ENCODE measurements around the gene RHCG. TPM values are rescaled to one million over a fixed set of nuclear protein-coding genes. Genes with fewer than 3 reads are reported as not detected.

RHCG gene
- total RNA-seq, 6 donors from 2014 or later: not detected

DNA sequence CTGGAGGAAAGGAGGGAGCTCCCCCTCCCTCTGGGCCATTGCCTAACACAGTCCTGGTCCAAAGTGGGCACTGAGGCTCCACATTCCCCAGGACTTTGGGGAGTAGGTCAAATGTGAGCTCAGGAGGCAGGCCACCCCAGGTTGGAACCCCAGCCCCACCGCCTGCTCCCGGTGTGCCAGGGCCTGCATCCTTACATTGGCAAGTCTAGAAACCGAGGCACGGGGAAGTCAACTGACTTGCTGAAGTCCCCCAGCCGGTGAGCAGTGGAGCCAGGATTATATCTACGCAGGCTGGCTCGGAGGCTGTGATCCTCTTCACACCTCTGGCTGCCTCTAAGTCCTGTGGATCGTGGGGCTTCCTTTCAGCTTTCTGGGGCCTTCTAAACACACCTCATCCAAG is 48.7 kb downstream of the RHCG start:
- ATAC-seq (ENCODE audit: low FRiP score in 2 of 2) (no peak), DNase-seq (no peak)
- no peak for TF ChIP-seq POLR2AphosphoS5 (IDR thresholded peaks at IDR 0.05)
- H3K36me3 ChIP-seq: no peaks in the 10 kb centered on the region
- no peaks in the 10 kb centered on the region for H3K4me1 ChIP-seq
- no peak overlapping the region for H3K4me3 ChIP-seq
- WGBS, 2 donors: 80 to 86% methylated on average over 1 to 8 of the region's 8 CpGs
- H3K27me3 ChIP-seq: peaks cover 0 to 13% (median 1%) of the 10 kb centered on the region in 4 donors
- H3K9me3 ChIP-seq: no peaks in the 10 kb centered on the region
- H3K27ac ChIP-seq: no peak overlapping the region

DNA sequence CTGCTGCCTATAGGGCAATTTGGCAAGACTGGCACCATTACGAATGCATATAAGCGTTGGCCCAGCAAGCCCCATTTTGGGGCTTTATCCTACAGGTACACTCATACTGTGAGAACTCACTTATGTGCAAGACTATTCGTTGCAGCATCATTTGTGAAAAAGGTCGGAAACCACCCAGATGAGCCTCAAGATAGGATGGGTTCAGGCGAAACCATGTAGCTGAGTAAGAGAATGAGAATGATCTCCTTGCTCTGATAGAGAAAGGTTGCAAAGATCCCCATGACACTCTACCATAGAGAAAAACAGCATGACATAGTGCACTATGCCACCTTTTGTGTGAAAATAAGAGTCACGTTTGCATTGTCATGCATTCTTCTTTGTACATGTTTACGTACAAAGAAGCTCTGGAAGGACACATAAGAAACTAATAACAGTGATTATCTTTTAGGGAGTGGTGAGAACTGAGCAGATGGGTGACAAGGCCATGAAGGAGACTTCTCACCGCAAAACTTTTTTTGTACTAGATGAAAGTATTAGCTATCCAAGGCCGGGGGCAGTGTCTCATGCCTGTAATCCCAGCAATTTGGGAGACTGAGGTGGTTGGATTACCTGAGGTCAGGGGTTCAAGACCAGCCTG is 50.0 kb downstream of the RHCG start:
- no peaks in the 10 kb centered on the region for H3K4me1 ChIP-seq
- no peak for DNase-seq
- H3K4me3 ChIP-seq: no peak overlapping the region
- no peak for ATAC-seq (ENCODE audit: low FRiP score in 2 of 2)
- peaks cover 0 to 13% (median 1%) of the 10 kb centered on the region in 4 donors for H3K27me3 ChIP-seq
- H3K27ac ChIP-seq: no peak overlapping the region
- H3K9me3 ChIP-seq: no peaks in the 10 kb centered on the region
- TF ChIP-seq POLR2A (IDR thresholded peaks at IDR 0.05) (no peak), POLR2AphosphoS5 (IDR thresholded peaks at IDR 0.05) (no peak), EP300 (IDR thresholded peaks at IDR 0.05) (no peak)
- TF ChIP-seq, protein P1, sequence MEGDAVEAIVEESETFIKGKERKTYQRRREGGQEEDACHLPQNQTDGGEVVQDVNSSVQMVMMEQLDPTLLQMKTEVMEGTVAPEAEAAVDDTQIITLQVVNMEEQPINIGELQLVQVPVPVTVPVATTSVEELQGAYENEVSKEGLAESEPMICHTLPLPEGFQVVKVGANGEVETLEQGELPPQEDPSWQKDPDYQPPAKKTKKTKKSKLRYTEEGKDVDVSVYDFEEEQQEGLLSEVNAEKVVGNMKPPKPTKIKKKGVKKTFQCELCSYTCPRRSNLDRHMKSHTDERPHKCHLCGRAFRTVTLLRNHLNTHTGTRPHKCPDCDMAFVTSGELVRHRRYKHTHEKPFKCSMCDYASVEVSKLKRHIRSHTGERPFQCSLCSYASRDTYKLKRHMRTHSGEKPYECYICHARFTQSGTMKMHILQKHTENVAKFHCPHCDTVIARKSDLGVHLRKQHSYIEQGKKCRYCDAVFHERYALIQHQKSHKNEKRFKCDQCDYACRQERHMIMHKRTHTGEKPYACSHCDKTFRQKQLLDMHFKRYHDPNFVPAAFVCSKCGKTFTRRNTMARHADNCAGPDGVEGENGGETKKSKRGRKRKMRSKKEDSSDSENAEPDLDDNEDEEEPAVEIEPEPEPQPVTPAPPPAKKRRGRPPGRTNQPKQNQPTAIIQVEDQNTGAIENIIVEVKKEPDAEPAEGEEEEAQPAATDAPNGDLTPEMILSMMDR (IDR thresholded peaks at IDR 0.05): no peak
- H3K36me3 ChIP-seq: no peaks in the 10 kb centered on the region
- 81 to 84% methylated on average over 9 of the region's 9 CpGs for WGBS, 2 donors

DNA sequence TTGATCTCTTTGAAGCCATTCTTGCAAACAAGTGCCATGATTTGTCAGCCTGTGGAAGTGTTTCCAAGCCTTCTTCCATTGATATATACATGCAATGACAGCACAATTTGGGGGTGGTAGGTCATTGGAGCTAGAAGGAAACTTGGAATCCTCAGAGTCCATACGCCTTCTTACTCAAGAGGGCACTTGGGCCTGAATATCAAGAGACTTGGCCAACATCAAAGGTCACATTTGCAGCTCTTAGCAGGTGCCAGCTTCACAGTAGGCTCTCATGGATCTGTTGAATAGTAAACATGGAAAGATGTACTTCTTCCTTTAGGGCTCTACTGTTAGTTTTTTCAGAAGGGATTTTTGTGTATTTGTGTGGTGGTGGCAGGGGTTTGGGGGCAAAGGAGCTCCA is 50.9 kb downstream of the RHCG start:
- no peak for ATAC-seq (ENCODE audit: low FRiP score in 2 of 2)
- no peak for DNase-seq
- no peaks in the 10 kb centered on the region for H3K9me3 ChIP-seq
- no peak overlapping the region for H3K4me3 ChIP-seq
- TF ChIP-seq POLR2AphosphoS5 (IDR thresholded peaks at IDR 0.05) (no peak), EP300 (IDR thresholded peaks at IDR 0.05) (no peak), POLR2A (IDR thresholded peaks at IDR 0.05) (no peak)
- TF ChIP-seq, protein P1 (IDR thresholded peaks at IDR 0.05): no peak
- H3K36me3 ChIP-seq: no peaks in the 10 kb centered on the region
- no peak overlapping the region for H3K27ac ChIP-seq
- WGBS, 2 donors: 33 to 70% methylated on average over 1 of the region's 1 CpG
- no peaks in the 10 kb centered on the region for H3K4me1 ChIP-seq
- peaks cover 0 to 13% (median 1%) of the 10 kb centered on the region in 4 donors for H3K27me3 ChIP-seq

DNA sequence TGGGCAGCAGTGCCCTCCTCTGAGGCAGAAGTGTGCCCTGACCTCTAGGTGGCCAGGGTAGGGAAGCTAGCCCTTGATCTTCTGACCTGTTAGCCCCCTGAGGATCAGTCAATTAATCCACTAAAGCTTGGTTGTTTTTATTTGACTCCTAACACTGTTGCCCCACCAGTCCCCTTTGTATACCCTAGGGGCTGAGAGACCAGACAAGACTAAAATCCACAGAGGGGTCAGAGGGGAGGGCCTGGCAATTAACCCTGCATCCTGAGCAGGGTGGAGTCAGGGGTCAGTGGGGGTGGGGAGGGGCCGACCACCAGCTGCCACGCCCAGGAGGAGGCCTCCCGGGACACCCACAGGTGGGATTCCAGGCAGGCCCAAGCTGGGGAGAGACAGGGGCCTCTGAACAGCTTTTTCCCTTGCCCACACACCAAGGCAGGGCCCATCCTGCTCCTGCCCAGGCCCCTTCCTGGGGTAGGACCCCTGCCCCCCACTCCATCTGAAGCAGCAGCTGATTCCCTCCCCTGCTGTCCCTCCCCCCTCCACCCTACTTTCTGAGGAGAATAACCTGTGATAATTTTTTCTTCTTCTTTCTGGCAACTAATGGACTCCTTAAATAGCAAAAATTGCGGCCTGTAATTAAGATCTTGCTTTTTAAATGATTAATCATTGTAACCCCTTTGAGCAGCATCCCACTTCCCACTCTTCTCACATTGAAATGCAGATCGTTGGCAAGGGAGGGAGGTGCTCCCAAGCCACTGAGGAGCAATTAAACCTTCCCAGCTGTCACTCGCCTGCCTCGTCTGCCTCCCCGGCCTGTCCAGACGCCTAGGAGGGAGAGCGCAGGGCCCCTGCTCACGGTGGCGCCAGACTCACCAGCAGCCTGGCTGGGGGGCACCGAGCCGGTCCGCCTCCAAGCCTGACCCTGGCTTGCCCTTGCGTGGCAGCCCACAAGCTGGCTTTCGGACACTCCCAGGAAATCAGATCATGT is 51.9 kb downstream of the RHCG start:
- DNase-seq (no peak), ATAC-seq (ENCODE audit: low FRiP score in 2 of 2) (no peak)
- Histone ChIP-seq H3K4me3 (no peak overlapping the region), H3K4me1 (no peaks in the 10 kb centered on the region), H3K9me3 (no peaks in the 10 kb centered on the region), H3K27ac (no peak overlapping the region), H3K36me3 (no peaks in the 10 kb centered on the region), H3K27me3 (peaks cover 0 to 13% (median 1%) of the 10 kb centered on the region in 4 donors)
- TF ChIP-seq EP300 (IDR thresholded peaks at IDR 0.05) (no peak), POLR2A (IDR thresholded peaks at IDR 0.05) (no peak), POLR2AphosphoS5 (IDR thresholded peaks at IDR 0.05) (no peak)
- TF ChIP-seq, protein P1 (IDR thresholded peaks at IDR 0.05): no peak
- 34 to 49% methylated on average over 17 of the region's 17 CpGs for WGBS, 2 donors

DNA sequence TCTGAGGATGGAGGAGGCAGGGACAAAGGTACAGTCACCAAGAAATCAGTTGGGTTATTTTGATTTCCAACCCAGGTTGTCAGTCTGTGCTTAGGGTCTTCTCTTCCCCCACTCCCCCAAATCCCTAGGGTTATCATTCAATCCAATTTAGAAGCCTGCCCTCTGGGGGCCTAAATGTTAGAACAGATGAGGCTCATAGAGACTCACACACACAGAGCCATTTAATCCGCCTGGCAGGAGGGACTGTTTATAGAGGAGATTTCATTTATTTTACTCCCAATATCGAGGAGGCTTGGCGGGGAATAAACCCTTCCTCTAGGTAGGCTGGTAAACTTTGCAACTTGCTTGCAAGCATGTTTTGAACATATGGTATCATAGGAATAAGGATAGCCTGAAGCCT is 52.8 kb downstream of the RHCG start:
- no peak overlapping the region for H3K4me3 ChIP-seq
- no peaks in the 10 kb centered on the region for H3K36me3 ChIP-seq
- ATAC-seq (ENCODE audit: low FRiP score in 2 of 2) (no peak), DNase-seq (no peak)
- no peak overlapping the region for H3K27ac ChIP-seq
- no peaks in the 10 kb centered on the region for H3K4me1 ChIP-seq
- 68 to 70% methylated on average over 3 of the region's 3 CpGs for WGBS, 2 donors
- peaks cover 0 to 5% (median 0%) of the 10 kb centered on the region in 4 donors for H3K27me3 ChIP-seq
- TF ChIP-seq EP300 (IDR thresholded peaks at IDR 0.05): no peak
- TF ChIP-seq POLR2A (IDR thresholded peaks at IDR 0.05): no peak
- TF ChIP-seq, protein P1 (IDR thresholded peaks at IDR 0.05): no peak
- no peak for TF ChIP-seq POLR2AphosphoS5 (IDR thresholded peaks at IDR 0.05)
- no peaks in the 10 kb centered on the region for H3K9me3 ChIP-seq
